Cardiac fibroblast (primary cell): ENCODE results near the gene MXD4.
"Not testable (repeated sequence)": the region's sequence is repeated elsewhere in the genome, so short reads cannot be mapped to it uniquely, and the experiment has no call there.

ENCODE experiments used
- DNase-seq, 2 donors: peaks; one replicate each; pipeline versions ENCODE4 v3.0.0 to v3.0.0-alpha.2; 2010; ENCODE audit warnings: low read depth in 2 of 2
- H3K4me3 ChIP-seq, 2 donors: replicated peaks in 1 of 2; 1 replicate in 1 of 2; 2 replicates in 1 of 2; pipeline ENCODE4 v1.5.1; 2011; ENCODE audit warnings: low read depth in 2 of 2, low read length in 2 of 2, mild to moderate bottlenecking in 2 of 2, moderate library complexity in 1 of 2
- CTCF ChIP-seq: IDR thresholded peaks from one replicate; pipeline ENCODE4 v1.5.1; 2011; ENCODE audit warnings: low read depth, mild to moderate bottlenecking, low read length, inconsistent platforms

Gene MXD4

GRCh38 chr4:2212831-2213230, 49.1 kb downstream of the MXD4 start:
- no peak for TF ChIP-seq CTCF
- no peak overlapping the region for H3K4me3 ChIP-seq
- no peak for DNase-seq

GRCh38 chr4:2202789-2203188, 59.1 kb downstream of the MXD4 start:
- not testable (repeated sequence) for DNase-seq, H3K4me3 ChIP-seq
